ENCODE data around the gene TELO2. TPM values are rescaled to one million over a fixed set of nuclear protein-coding genes. Genes with fewer than 3 reads are reported as not detected.
"Not testable (repeated sequence)": the region's sequence is repeated elsewhere in the genome, so short reads cannot be mapped to it uniquely, and the experiment has no call there.

The TELO2 gene
- polyA plus RNA-seq, 5 donors: 18.0 to 51.4 (median 35.5) TPM

- peak; percentile 79 to 82 for DNase-seq
Observed at GRCh38 chr16:1474796-1475551, 18.2 kb upstream of the TELO2 start, which contains the start of gene CLCN7. TSS of gene CLCN7 (minus strand) at chr16:1475028. CDS start at chr16:1474974, 54 bp downstream.

- DNase-seq: no peak
Observed at GRCh38 chr16:1475552-1476114, 17.5 kb upstream of the TELO2 start.

- no peak for DNase-seq
Observed at GRCh38 chr16:1477033-1477432, 16.1 kb upstream of the TELO2 start.

GRCh38 chr16:1478937-1479336, 14.2 kb upstream of the TELO2 start:
- DNase-seq: not testable (repeated sequence)

GRCh38 chr16:1481906-1482835, 11.0 kb upstream of the TELO2 start:
- DNase-seq: no peak

- DNase-seq: no peak
Observed at GRCh38 chr16:1485847-1486496, 7.2 kb upstream of the TELO2 start.

GRCh38 chr16:1486551-1487390, 6.4 kb upstream of the TELO2 start:
- DNase-seq: no peak

- no peak for DNase-seq
Observed at GRCh38 chr16:1487395-1488053, 5.6 kb upstream of the TELO2 start.

GRCh38 chr16:1488054-1488601, 5.0 kb upstream of the TELO2 start:
- DNase-seq: no peak

GRCh38 chr16:1488619-1489018, 4.5 kb upstream of the TELO2 start, which contains the start of gene PTX4:
TSS of gene PTX4 (minus strand) at chr16:1488944. CDS start at chr16:1488909, 35 bp downstream.
- no peak for DNase-seq

- no peak for DNase-seq
Observed at GRCh38 chr16:1489077-1489476, 4.1 kb upstream of the TELO2 start.

- no peak for DNase-seq
Observed at GRCh38 chr16:1491327-1491726, 1.8 kb upstream of the TELO2 start.

GRCh38 chr16:1492082-1492922, 858 bp upstream of the TELO2 start:
- DNase-seq: no peak

- DNase-seq: no peak
Observed at GRCh38 chr16:1493746-1494094, 560 bp downstream of the TELO2 start.

GRCh38 chr16:1494129-1494640, 1.0 kb downstream of the TELO2 start:
- DNase-seq: no peak

GRCh38 chr16:1494711-1495110, 1.6 kb downstream of the TELO2 start:
- no peak for DNase-seq

GRCh38 chr16:1495211-1495888, 2.2 kb downstream of the TELO2 start:
- DNase-seq: no peak

- no peak for DNase-seq
Observed at GRCh38 chr16:1495889-1496262, 2.7 kb downstream of the TELO2 start.
